GM23248 (cell line): ENCODE data around the gene SMPD1.

Source experiments
- EZH2 ChIP-seq: fragments of 200-600 bp; sonication (generic); IDR thresholded peaks from 2 replicates; pipeline ENCODE4 v1.6.1; 2018; ENCODE audit warnings: antibody characterized with exemption, mild to moderate bottlenecking; ENCODE audit not compliant: insufficient read depth, poor library complexity, severe bottlenecking
- EZH2phosphoT487 ChIP-seq: fragments of 200-600 bp; sonication (generic); IDR thresholded peaks from 2 replicates; pipeline ENCODE4 v1.6.1; 2018; ENCODE audit warnings: antibody characterized with exemption, moderate library complexity, mild to moderate bottlenecking, low read depth; ENCODE audit not compliant: insufficient read depth

- no peak for TF ChIP-seq EZH2
- no peak for TF ChIP-seq EZH2phosphoT487
Observed at GRCh38 chr11:6405052-6405667, 14.9 kb downstream of the SMPD1 start.
